ENCODE results near the gene TNFRSF12A. TPM values are rescaled to one million over a fixed set of nuclear protein-coding genes. Genes with fewer than 3 reads are reported as not detected.

The TNFRSF12A gene
- total and polyA plus RNA-seq, 9 of the 15 experiments (the other 6 are each of a cell fraction or from before 2014, with no cell fraction given): 0.41 to 61.8 (median 26.5) TPM

DNA sequence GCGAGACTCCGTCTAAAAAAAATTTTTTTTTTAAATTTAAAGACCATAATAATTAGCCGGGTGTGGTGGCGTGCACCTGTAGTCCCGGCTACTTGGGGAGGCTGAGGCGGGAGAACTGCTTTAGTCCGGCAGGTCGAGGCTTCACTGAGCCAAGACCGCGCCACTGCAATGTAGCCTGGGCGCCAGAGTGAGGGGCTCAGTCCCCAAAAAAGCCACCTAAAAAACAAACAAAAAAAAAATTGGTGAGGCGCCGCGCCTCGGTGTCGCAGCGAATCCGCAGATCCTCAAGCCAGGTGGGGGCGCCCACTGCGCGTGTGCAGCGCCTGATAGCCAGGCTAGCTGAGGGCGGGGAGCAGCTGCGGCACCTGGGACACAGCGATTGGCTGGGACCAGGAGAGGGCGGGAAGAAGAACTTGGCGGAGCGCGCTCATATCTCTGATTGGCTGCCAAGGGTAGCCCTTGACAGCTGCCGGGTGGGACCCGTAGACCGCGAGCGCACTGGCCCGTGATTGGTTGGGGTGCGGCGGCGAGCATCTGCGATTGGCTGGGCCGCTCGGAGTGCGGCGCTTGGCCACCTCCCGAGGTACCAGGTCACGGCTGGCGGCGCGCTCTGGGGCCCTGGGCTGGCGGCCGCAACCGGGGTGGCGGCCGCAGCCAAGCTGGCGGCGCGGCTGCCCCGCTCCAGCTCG is 16.4 kb upstream of the TNFRSF12A start (continued):
- peak; percentile 28; the same call in 1 of the 2 replicates for TF ChIP-seq CBFA2T3 (IDR thresholded peaks at IDR 0.05)
- TF ChIP-seq HLTF (IDR thresholded peaks at IDR 0.05): no peak
- TF ChIP-seq CGGBP1 (CRISPR knock-in tag; IDR thresholded peaks at IDR 0.05): no peak
- peak; percentile 68 for TF ChIP-seq BHLHE40 (IDR thresholded peaks at IDR 0.05; ENCODE audit: low read length)
- TF ChIP-seq ELF2 (CRISPR knock-in tag; IDR thresholded peaks at IDR 0.05): no peak
- TF ChIP-seq SREBF2 (CRISPR knock-in tag; IDR thresholded peaks at IDR 0.05): no peak
- TF ChIP-seq FOXM1 (IDR thresholded peaks at IDR 0.05; ENCODE audit: low read depth): peak; percentile 27; the same call in 1 of the 2 replicates
- no peak for TF ChIP-seq FOXM1 (CRISPR knock-in tag; IDR thresholded peaks at IDR 0.05; ENCODE audit: low read depth)
- TF ChIP-seq ZNF445 (CRISPR knock-in tag; IDR thresholded peaks at IDR 0.05; ENCODE audit: low read depth): no peak
- TF ChIP-seq, protein P1, sequence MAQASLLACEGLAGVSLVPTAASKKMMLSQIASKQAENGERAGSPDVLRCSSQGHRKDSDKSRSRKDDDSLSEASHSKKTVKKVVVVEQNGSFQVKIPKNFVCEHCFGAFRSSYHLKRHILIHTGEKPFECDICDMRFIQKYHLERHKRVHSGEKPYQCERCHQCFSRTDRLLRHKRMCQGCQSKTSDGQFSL (CRISPR knock-in tag; IDR thresholded peaks at IDR 0.05): no peak
- TF ChIP-seq, protein P1 (tag; IDR thresholded peaks at IDR 0.05): no peak
- no peak for TF ChIP-seq POLR2AphosphoS5 (IDR thresholded peaks at IDR 0.05; ENCODE audit: control insufficient read depth, insufficient read depth, low read depth, low read length)
- no peak for TF ChIP-seq ZNF668 (CRISPR knock-in tag; IDR thresholded peaks at IDR 0.05)
- no peak for TF ChIP-seq ZNF592 (IDR thresholded peaks at IDR 0.05)
- peak; percentile 87 for TF ChIP-seq CXXC5 (CRISPR knock-in tag; IDR thresholded peaks at IDR 0.05)
- TF ChIP-seq SMARCA4 (IDR thresholded peaks at IDR 0.05): no peak
- no peak for TF ChIP-seq SFPQ (IDR thresholded peaks at IDR 0.05; ENCODE audit: low read depth, low read length)
- TF ChIP-seq CBX2 (IDR thresholded peaks at IDR 0.05; ENCODE audit: insufficient read depth, low read length, poor library complexity, severe bottlenecking): no peak
- TF ChIP-seq MTA1 (IDR thresholded peaks at IDR 0.05; ENCODE audit: borderline replicate concordance): no peak
- TF ChIP-seq SRSF1 (IDR thresholded peaks at IDR 0.05; ENCODE audit: low read depth, low read length): no peak
- peak; percentile 74; the same call in 1 of the 2 replicates for TF ChIP-seq ZBTB2 (IDR thresholded peaks at IDR 0.05)

All from K562 (cell line).